Keratinocyte (primary cell): ENCODE data around the gene PGLYRP1. TPM values are rescaled to one million over a fixed set of nuclear protein-coding genes. Genes with fewer than 3 reads are reported as not detected.

Experiments
- DNase-seq: peaks from one replicate; pipeline ENCODE4 v3.0.0-alpha.2; 2011; ENCODE audit warnings: low read depth, missing footprints, low spot score
- FAIRE-seq: peaks from 2 replicates; lab custom pipeline; 2011; peaks lifted over from hg19 to GRCh38; lab: Jason Lieb, UNC
- H2AFZ ChIP-seq: 2 replicates; pipeline ENCODE4 v1.6.0; 2012; ENCODE audit warnings: low read length, control low read depth, inconsistent platforms; ENCODE audit not compliant: control insufficient read depth
- H3K27ac ChIP-seq: 2 replicates; pipeline ENCODE4 v1.5.1; 2011; ENCODE audit warnings: low read length; ENCODE audit not compliant: control insufficient read depth, insufficient read depth
- H3K27me3 ChIP-seq: 3 replicates; pipeline ENCODE4 v1.6.0; 2011; ENCODE audit warnings: low read length; ENCODE audit not compliant: control insufficient read depth, insufficient read depth; ENCODE audit errors: extremely low read depth
- H3K36me3 ChIP-seq, 2 experiments: 2 replicates in 1 of 2; 3 replicates in 1 of 2; pipeline ENCODE4 v1.5.1; 2011; ENCODE audit warnings: low read length in 2 of 2, mild to moderate bottlenecking in 1 of 2; ENCODE audit not compliant: control insufficient read depth in 2 of 2, insufficient read depth in 2 of 2; ENCODE audit errors: extremely low read depth in 1 of 2
- H3K4me1 ChIP-seq: 3 replicates; pipeline ENCODE4 v1.5.1; 2011; ENCODE audit warnings: low read length; ENCODE audit not compliant: control insufficient read depth, insufficient read depth; ENCODE audit errors: extremely low read depth
- H3K4me2 ChIP-seq: 3 replicates; pipeline ENCODE4 v1.6.0; 2011; ENCODE audit warnings: low read depth, low read length; ENCODE audit not compliant: control insufficient read depth, insufficient read depth; ENCODE audit errors: extremely low read depth
- H3K4me3 ChIP-seq, 3 experiments: fragments of 200-600 bp in 1 of 3; sonication (generic) in 1 of 3; 2 replicates in 2 of 3; 3 replicates in 1 of 3; pipeline ENCODE4 v1.5.1; 2011 to 2016; ENCODE audit warnings: low read length in 3 of 3, mild to moderate bottlenecking in 3 of 3, control low read depth in 2 of 3, inconsistent platforms in 1 of 3, low read depth in 1 of 3, mixed read lengths in 1 of 3, mixed run types in 1 of 3, moderate library complexity in 1 of 3; ENCODE audit not compliant: control insufficient read depth in 2 of 3, insufficient read depth in 2 of 3; ENCODE audit errors: extremely low read depth in 1 of 3
- H3K79me2 ChIP-seq: 2 replicates; pipeline ENCODE4 v1.6.0; 2012; ENCODE audit warnings: low read length; ENCODE audit not compliant: control insufficient read depth, insufficient read depth
- H3K9ac ChIP-seq: 3 replicates; pipeline ENCODE4 v1.6.0; 2011; ENCODE audit warnings: low read length; ENCODE audit not compliant: control insufficient read depth, insufficient read depth; ENCODE audit errors: extremely low read depth
- H3K9me1 ChIP-seq: 3 replicates; pipeline ENCODE4 v1.6.0; 2011; ENCODE audit warnings: low read length; ENCODE audit not compliant: control insufficient read depth, insufficient read depth; ENCODE audit errors: extremely low read depth
- H3K9me3 ChIP-seq: 2 replicates; pipeline ENCODE4 v1.5.1; 2012; ENCODE audit warnings: low read depth, low read length; ENCODE audit not compliant: control insufficient read depth
- H4K20me1 ChIP-seq: 3 replicates; pipeline ENCODE4 v1.6.0; 2011; ENCODE audit warnings: low read length; ENCODE audit not compliant: control insufficient read depth, insufficient read depth; ENCODE audit errors: extremely low read depth
- CTCF ChIP-seq, 3 experiments: IDR thresholded peaks in 1 of 3; conservative IDR thresholded peaks in 1 of 3; optimal IDR thresholded peaks in 1 of 3; 2 replicates in 2 of 3; 3 replicates in 1 of 3; pipeline versions ENCODE3 to v1.5.1; 2011; ENCODE audit warnings: low read length in 3 of 3, mild to moderate bottlenecking in 3 of 3, moderate library complexity in 2 of 3, control low read depth in 1 of 3, inconsistent platforms in 1 of 3; ENCODE audit not compliant: insufficient read depth in 2 of 3; ENCODE audit errors: extremely low read depth in 1 of 3
- EZH2 ChIP-seq: IDR thresholded peaks from one replicate; pipeline ENCODE4 v1.6.1; 2012; ENCODE audit warnings: inconsistent platforms, mild to moderate bottlenecking, low read length, moderate library complexity
- dilution Hi-C: fragments of 300-500 bp; cut with MboI; formaldehyde crosslinking; loops from one replicate; pipeline ENCODE4 v1.7.0; 2020; ENCODE audit warnings: low sequenced_read_pairs; ENCODE audit not compliant: extremely low pct_ligation_motif_present
- polyA plus RNA-seq, 5 experiments: library from polyadenylated mRNA; depleted of rRNA in 3 of 5; stranded (reverse) in 3 of 5; stranded (forward) in 1 of 5; unstranded in 1 of 5; fragments of >200 nt; gene quantifications; 1 replicate in 1 of 5; 2 replicates in 3 of 5; 3 replicates in 1 of 5; pipeline versions ENCODE4 v1.2.1 to v1.2.3, GENCODE V29; 2011 to 2012; ENCODE audit warnings: missing spikeins in 2 of 5, low read depth in 1 of 5, low replicate concordance in 1 of 5

Gene PGLYRP1
- polyA plus RNA-seq, 1 donor (not counting 4 experiments of a cell fraction or from before 2014, with no cell fraction given), result not detected

GRCh38 chr19:45996933-45997332 is 25.9 kb downstream of the PGLYRP1 start:
- DNase-seq (no peak), FAIRE-seq (no peak)
- H3K9me1 ChIP-seq, result peaks cover 2% of the 10 kb centered on the region
- H3K36me3 ChIP-seq, result peaks cover 0 to 4% of the 10 kb centered on the region in 2 experiments
- no peaks in the 10 kb centered on the region for H3K9me3 ChIP-seq
- peaks cover 13% of the 10 kb centered on the region for H3K4me1 ChIP-seq
- dilution Hi-C loops, result no loop called here
- H3K79me2 ChIP-seq, result peaks cover 2% of the 10 kb centered on the region
- H3K27me3 ChIP-seq, result no peaks in the 10 kb centered on the region
- no peak overlapping the region for H3K4me3 ChIP-seq
- H3K9ac ChIP-seq, result no peak overlapping the region
- no peaks in the 10 kb centered on the region for H4K20me1 ChIP-seq
- no peak overlapping the region for H3K4me2 ChIP-seq
- no peak overlapping the region for H2AFZ ChIP-seq
- no peak overlapping the region for H3K27ac ChIP-seq
- TF ChIP-seq EZH2, result no peak
- TF ChIP-seq CTCF (optimal IDR thresholded peaks at IDR 0.05 in 1 of 3, IDR thresholded peaks at IDR 0.05 in 1 of 3, conservative IDR thresholded peaks at IDR 0.05 in 1 of 3; ENCODE audit: extremely low read depth in 1 of 3, insufficient read depth in 2 of 3, low read length in 3 of 3), result no peak

GRCh38 chr19:45995715-45996385 is 27.0 kb downstream of the PGLYRP1 start:
- H3K27me3 ChIP-seq, result no peaks in the 10 kb centered on the region

More at GRCh38 chr19:45995715-45996385, 27.0 kb downstream of the PGLYRP1 start:
- Histone ChIP-seq H3K4me2 (peak overlapping the region; percentile 95), H3K79me2 (peaks cover 2% of the 10 kb centered on the region), H3K27ac (peak overlapping the region; percentile 74), H3K9me3 (no peaks in the 10 kb centered on the region), H2AFZ (peak overlapping the region; percentile 75), H3K36me3 (peaks cover 0 to 4% of the 10 kb centered on the region in 2 experiments), H3K4me3 (peak overlapping the region; percentile 83 to 88 (median 86)), H3K9ac (peak overlapping the region; percentile 88), H4K20me1 (no peaks in the 10 kb centered on the region), H3K9me1 (peaks cover 2% of the 10 kb centered on the region), H3K4me1 (peaks cover 13% of the 10 kb centered on the region)
- DNase-seq (no peak), FAIRE-seq (no peak)
- dilution Hi-C loops, result no loop called here
- TF ChIP-seq CTCF (optimal IDR thresholded peaks at IDR 0.05 in 1 of 3, IDR thresholded peaks at IDR 0.05 in 1 of 3, conservative IDR thresholded peaks at IDR 0.05 in 1 of 3; ENCODE audit: extremely low read depth in 1 of 3, insufficient read depth in 2 of 3, low read length in 3 of 3), result no peak
- no peak for TF ChIP-seq EZH2
